ENCODE measurements around the gene TERT. TPM values are rescaled to one million over a fixed set of nuclear protein-coding genes. Genes with fewer than 3 reads are reported as not detected.

The TERT gene
- total RNA-seq, 5 donors from 2014 or later (not counting 1 experiment from before 2014, with no cell fraction given): 0.09 to 0.70 (median 0.28) TPM

DNA sequence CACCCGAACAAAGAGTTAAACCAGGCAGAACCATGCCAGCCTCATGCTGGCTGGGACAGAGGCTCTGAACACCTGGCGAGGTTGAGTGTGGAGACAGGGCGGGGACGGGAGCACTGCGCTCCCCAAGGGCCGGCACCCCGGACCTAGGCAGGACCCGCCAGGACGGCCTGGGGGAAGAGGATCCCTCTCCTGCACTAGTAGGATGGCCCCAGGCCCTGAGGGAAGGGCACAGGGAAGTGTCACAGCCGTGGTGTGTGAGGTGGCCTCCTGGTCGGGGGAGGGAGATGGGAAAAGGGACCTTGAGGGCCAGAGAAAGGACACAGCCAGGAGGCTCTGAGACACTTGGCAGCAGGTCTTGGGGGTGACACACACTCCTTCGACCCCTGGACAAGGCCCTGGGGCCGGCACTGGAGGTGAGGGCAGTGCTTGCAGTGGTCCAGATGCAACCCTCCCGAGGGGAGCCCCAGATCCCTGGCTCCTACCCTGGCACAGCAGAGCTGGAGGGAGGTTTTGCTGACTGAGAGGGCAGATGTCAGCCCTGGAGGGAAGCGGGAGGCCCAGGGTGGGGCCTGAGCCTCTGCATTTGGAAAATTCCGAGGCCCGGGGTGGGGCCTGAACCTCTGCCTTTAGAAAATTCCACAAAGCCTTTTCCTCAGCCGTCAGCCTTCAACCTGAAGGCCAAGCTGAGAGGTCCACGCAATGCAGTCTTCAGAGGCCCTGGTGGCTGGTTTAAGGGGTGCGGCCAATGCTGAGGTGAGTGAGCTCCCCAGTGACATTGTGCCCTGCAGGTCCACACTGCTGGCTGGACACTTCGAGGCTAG lies 24.8 kb upstream of the TERT start:
- DNase-seq: peak in 1 of 35 experiments; percentile 20
- ChIA-PET CTCF (no interaction called here), POLR2A (interaction anchor here in 1 of 2 donors (0.6 kb wide), 1 partner anchor 25 kb away, joined by 4 read pairs; no protein-coding TSS in a partner anchor)
- Mint-ChIP-seq H3K4me1 (peaks cover 29 to 32% (median 31%) of the 10 kb centered on the region in 3 donors), H3K27ac (peak overlapping the region in 1 of 2 donors; percentile 39), H3K4me3 (no peak overlapping the region), H3K36me3 (peaks cover 45% of the 10 kb centered on the region), H3K27me3 (no peaks in the 10 kb centered on the region), H3K9me3 (no peaks in the 10 kb centered on the region)
- Histone ChIP-seq H3K4me1 (ENCODE audit: control insufficient read depth in 1 of 2, extremely low read depth in 1 of 2, insufficient read depth in 2 of 2, low read length in 2 of 2) (peaks cover 22 to 27% of the 10 kb centered on the region in 2 experiments), H3K36me3 (ENCODE audit: control insufficient read depth in 2 of 2, extremely low read depth in 1 of 2, insufficient read depth in 1 of 2, low read length in 1 of 2) (peaks cover 23 to 60% of the 10 kb centered on the region in 2 donors), H3K27ac (ENCODE audit: low read length) (no peak overlapping the region), H3K4me3 (ENCODE audit: control insufficient read depth in 1 of 2, extremely low read depth in 1 of 2, low read length in 1 of 2) (no peak overlapping the region), H3K27me3 (replicated peaks in 1 of 2; ENCODE audit: control insufficient read depth in 2 of 2, extremely low read depth in 1 of 2, insufficient read depth in 2 of 2, low read length in 1 of 2) (no peaks in the 10 kb centered on the region), H3K9me3 (no peaks in the 10 kb centered on the region)
- WGBS (ENCODE audit: insufficient coverage): 93% methylated on average over 19 of the region's 21 CpGs
- no peak for ATAC-seq (replicated peaks in 1 of 4)

- H3K4me1 Mint-ChIP-seq: peaks cover 38 to 41% (median 39%) of the 10 kb centered on the region in 3 donors
- Histone ChIP-seq H3K4me3 (ENCODE audit: control insufficient read depth in 1 of 2, extremely low read depth in 1 of 2, low read length in 1 of 2) (no peak overlapping the region), H3K27ac (ENCODE audit: low read length) (no peak overlapping the region), H3K9me3 (no peaks in the 10 kb centered on the region), H3K4me1 (ENCODE audit: control insufficient read depth in 1 of 2, extremely low read depth in 1 of 2, insufficient read depth in 2 of 2, low read length in 2 of 2) (peaks cover 31 to 36% of the 10 kb centered on the region in 2 experiments), H3K27me3 (replicated peaks in 1 of 2; ENCODE audit: control insufficient read depth in 2 of 2, extremely low read depth in 1 of 2, insufficient read depth in 2 of 2, low read length in 1 of 2) (no peaks in the 10 kb centered on the region), H3K36me3 (ENCODE audit: control insufficient read depth in 2 of 2, extremely low read depth in 1 of 2, insufficient read depth in 1 of 2, low read length in 1 of 2) (peaks cover 23 to 52% of the 10 kb centered on the region in 2 donors)
- CTCF ChIA-PET: interaction anchor here in 1 of 2 donors (0.6 kb wide), 1 partner anchor 14 kb away, joined by 4 read pairs; no protein-coding TSS in a partner anchor
- 92% methylated on average over 28 of the region's 29 CpGs for WGBS (ENCODE audit: insufficient coverage)
- ATAC-seq (replicated peaks in 1 of 4) (no peak), DNase-seq (peak in 1 of 35 experiments; percentile 20)
- peaks cover 39% of the 10 kb centered on the region for H3K36me3 Mint-ChIP-seq
- H3K27me3 Mint-ChIP-seq: no peaks in the 10 kb centered on the region
- H3K4me3 Mint-ChIP-seq: no peak overlapping the region
- POLR2A ChIA-PET: interaction anchor here in 1 of 2 donors (0.6 kb wide), 1 partner anchor 25 kb away, joined by 4 read pairs; no protein-coding TSS in a partner anchor
- H3K27ac Mint-ChIP-seq: no peak overlapping the region
- H3K9me3 Mint-ChIP-seq: no peaks in the 10 kb centered on the region
Measured at GRCh38 chr5:1318659-1319251, 23.9 kb upstream of the TERT start.

DNA sequence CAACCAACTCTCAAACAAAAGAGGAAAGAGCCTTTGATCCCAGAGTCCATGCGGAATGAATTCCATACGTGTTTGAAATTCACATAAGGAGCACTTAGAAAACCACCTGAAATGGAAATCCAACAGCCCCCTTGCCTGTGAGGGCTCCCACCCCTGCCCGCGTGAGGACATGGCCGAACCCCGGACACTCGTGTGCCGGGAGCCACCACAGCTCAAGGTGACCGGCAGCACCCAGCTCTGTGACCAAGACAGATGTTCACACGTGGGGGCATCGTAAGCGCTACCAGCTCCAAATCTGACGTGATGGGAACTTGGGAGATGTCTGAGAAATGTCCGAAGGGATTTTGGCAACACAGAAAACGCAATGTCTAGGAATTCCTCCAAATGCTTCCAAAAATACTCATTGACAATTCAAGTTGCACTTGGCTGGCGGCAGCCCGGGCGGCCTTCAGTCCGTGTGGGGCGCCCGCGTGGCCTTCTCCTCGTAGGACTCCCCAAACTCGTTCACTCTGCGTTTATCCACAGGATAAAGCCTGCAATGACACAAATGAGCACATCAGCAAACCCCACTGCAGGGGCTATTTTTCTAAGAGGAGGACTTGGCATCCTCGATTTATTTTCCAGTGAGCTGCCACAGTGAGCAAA lies 23.2 kb upstream of the TERT start:
- Mint-ChIP-seq H3K9me3 (no peaks in the 10 kb centered on the region), H3K4me1 (peaks cover 45 to 48% (median 46%) of the 10 kb centered on the region in 3 donors), H3K36me3 (peaks cover 38% of the 10 kb centered on the region), H3K27ac (no peak overlapping the region), H3K4me3 (no peak overlapping the region), H3K27me3 (no peaks in the 10 kb centered on the region)
- Histone ChIP-seq H3K4me1 (ENCODE audit: control insufficient read depth in 1 of 2, extremely low read depth in 1 of 2, insufficient read depth in 2 of 2, low read length in 2 of 2) (peaks cover 38 to 43% of the 10 kb centered on the region in 2 experiments), H3K9me3 (no peaks in the 10 kb centered on the region), H3K4me3 (ENCODE audit: control insufficient read depth in 1 of 2, extremely low read depth in 1 of 2, low read length in 1 of 2) (no peak overlapping the region), H3K27ac (ENCODE audit: low read length) (no peak overlapping the region), H3K27me3 (replicated peaks in 1 of 2; ENCODE audit: control insufficient read depth in 2 of 2, extremely low read depth in 1 of 2, insufficient read depth in 2 of 2, low read length in 1 of 2) (no peaks in the 10 kb centered on the region), H3K36me3 (ENCODE audit: control insufficient read depth in 2 of 2, extremely low read depth in 1 of 2, insufficient read depth in 1 of 2, low read length in 1 of 2) (peaks cover 17 to 48% of the 10 kb centered on the region in 2 donors)
- CTCF ChIA-PET: no interaction called here
- ATAC-seq (replicated peaks in 1 of 4) (no peak), DNase-seq (peak in 1 of 35 experiments; percentile 3)
- POLR2A ChIA-PET: interaction anchor here in 1 of 2 donors (0.6 kb wide), 1 partner anchor 67 kb away, joined by 12 read pairs; no protein-coding TSS in a partner anchor
- 100% methylated on average over 20 of the region's 26 CpGs for WGBS (ENCODE audit: insufficient coverage)

- Mint-ChIP-seq H3K4me1 (peaks cover 57 to 61% (median 59%) of the 10 kb centered on the region in 3 donors), H3K9me3 (peaks cover 0 to 2% (median 0%) of the 10 kb centered on the region in 3 donors), H3K36me3 (peaks cover 35% of the 10 kb centered on the region), H3K4me3 (peak overlapping the region; percentile 77 to 80 (median 78)), H3K27ac (peak overlapping the region; percentile 94), H3K27me3 (no peaks in the 10 kb centered on the region)
- Histone ChIP-seq H3K36me3 (ENCODE audit: control insufficient read depth in 2 of 2, extremely low read depth in 1 of 2, insufficient read depth in 1 of 2, low read length in 1 of 2) (peaks cover 17 to 36% of the 10 kb centered on the region in 2 donors), H3K9me3 (no peaks in the 10 kb centered on the region), H3K4me1 (ENCODE audit: control insufficient read depth in 1 of 2, extremely low read depth in 1 of 2, insufficient read depth in 2 of 2, low read length in 2 of 2) (peaks cover 39 to 55% of the 10 kb centered on the region in 2 experiments), H3K4me3 (ENCODE audit: control insufficient read depth in 1 of 2, extremely low read depth in 1 of 2, low read length in 1 of 2) (peak overlapping the region in 1 of 2 donors; percentile 38), H3K27ac (ENCODE audit: low read length) (peak overlapping the region; percentile 52), H3K27me3 (replicated peaks in 1 of 2; ENCODE audit: control insufficient read depth in 2 of 2, extremely low read depth in 1 of 2, insufficient read depth in 2 of 2, low read length in 1 of 2) (no peaks in the 10 kb centered on the region)
- DNase-seq (no peak), ATAC-seq (replicated peaks in 1 of 4) (no peak)
- ChIA-PET POLR2A (interaction anchor here in 1 of 2 donors (0.6 kb wide), 1 partner anchor 18 kb away, joined by 3 read pairs; no protein-coding TSS in a partner anchor), CTCF (no interaction called here)
- WGBS (ENCODE audit: insufficient coverage): 24% methylated on average over 9 of the region's 17 CpGs
Measured at GRCh38 chr5:1316588-1317340, 21.9 kb upstream of the TERT start.

DNA sequence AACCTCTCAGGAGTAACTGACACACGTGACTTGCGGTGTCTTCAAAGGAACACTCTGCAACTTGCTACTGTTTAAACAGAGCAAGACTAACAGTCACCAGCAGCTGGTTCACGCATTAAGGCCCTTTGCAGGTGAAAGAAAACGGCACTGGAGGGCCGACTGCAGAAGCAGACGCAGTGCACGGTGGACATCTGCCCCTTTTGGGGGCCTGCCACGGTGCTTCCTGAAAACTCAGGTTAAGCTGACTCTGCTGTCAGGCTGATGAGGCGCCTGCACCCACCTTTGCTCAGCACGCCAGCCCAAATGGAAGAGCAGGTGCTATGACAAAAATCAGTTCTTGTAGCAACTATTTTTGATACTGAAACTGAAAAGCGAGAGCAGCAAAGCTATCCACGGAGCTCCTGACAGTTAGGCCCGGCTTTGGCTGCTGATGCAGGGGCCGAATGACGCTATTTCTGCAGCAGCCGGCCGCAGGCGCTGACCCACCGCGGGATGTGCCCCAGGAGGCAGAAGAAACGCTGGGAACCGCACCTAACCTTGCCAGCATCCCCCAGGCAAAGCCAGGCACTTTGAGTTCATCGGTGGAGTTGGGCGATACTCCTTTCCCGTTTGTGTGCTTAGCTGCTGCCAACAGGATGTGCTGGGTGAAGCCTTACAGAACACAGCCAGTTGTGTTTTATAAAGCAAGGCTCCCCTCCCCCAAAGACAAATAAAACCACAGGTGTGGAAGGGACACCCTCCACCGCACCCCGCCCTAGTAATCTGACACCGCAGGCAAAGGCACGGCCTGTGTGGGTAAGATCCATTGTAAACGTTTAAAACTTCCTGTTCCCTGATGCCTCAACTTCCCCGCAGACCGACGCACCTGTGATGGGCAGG lies 21.1 kb upstream of the TERT start:
- no peaks in the 10 kb centered on the region for H3K9me3 ChIP-seq
- H3K4me3 Mint-ChIP-seq: peak overlapping the region; percentile 77 to 80 (median 78)
- under 1% methylated on average over 24 of the region's 33 CpGs for WGBS (ENCODE audit: insufficient coverage)
- peaks cover 61 to 64% (median 64%) of the 10 kb centered on the region in 3 donors for H3K4me1 Mint-ChIP-seq
- H3K36me3 Mint-ChIP-seq: peaks cover 28% of the 10 kb centered on the region
- peaks cover 0 to 8% (median 0%) of the 10 kb centered on the region in 3 donors for H3K9me3 Mint-ChIP-seq
- H3K27ac Mint-ChIP-seq: peak overlapping the region; percentile 94
- peak overlapping the region; percentile 38 to 48 for H3K4me3 ChIP-seq (ENCODE audit: control insufficient read depth in 1 of 2, extremely low read depth in 1 of 2, low read length in 1 of 2)
- no peaks in the 10 kb centered on the region for H3K27me3 Mint-ChIP-seq
- H3K4me1 ChIP-seq (ENCODE audit: control insufficient read depth in 1 of 2, extremely low read depth in 1 of 2, insufficient read depth in 2 of 2, low read length in 2 of 2): peaks cover 39 to 55% of the 10 kb centered on the region in 2 experiments
- no peaks in the 10 kb centered on the region for H3K27me3 ChIP-seq (replicated peaks in 1 of 2; ENCODE audit: control insufficient read depth in 2 of 2, extremely low read depth in 1 of 2, insufficient read depth in 2 of 2, low read length in 1 of 2)
- CTCF ChIA-PET: no interaction called here
- peak in 34 of 35 experiments; percentile 43 to 81 (median 61) for DNase-seq
- POLR2A ChIA-PET: interaction anchor here in 1 of 2 donors (0.6 kb wide), 1 partner anchor 17 kb away, joined by 3 read pairs; no protein-coding TSS in a partner anchor
- ATAC-seq (replicated peaks in 1 of 4): peak; percentile 75 to 79 (median 75)
- peaks cover 17 to 28% of the 10 kb centered on the region in 2 donors for H3K36me3 ChIP-seq (ENCODE audit: control insufficient read depth in 2 of 2, extremely low read depth in 1 of 2, insufficient read depth in 1 of 2, low read length in 1 of 2)
- peak overlapping the region; percentile 52 for H3K27ac ChIP-seq (ENCODE audit: low read length)
